ENCODE measurements around the gene ZC3H10.
"Not testable (repeated sequence)": the region's sequence is repeated elsewhere in the genome, so short reads cannot be mapped to it uniquely, and the experiment has no call there.

The ZC3H10 gene

GRCh38 chr12:56117778-56118687, at the start of gene ZC3H10:
Gene ZC3H10, plus strand, starts transcription at chr12:56118266. Its CDS starts 2,297 bp downstream, at chr12:56120563.
- DNase-seq (ENCODE audit: low spot score), result peak; percentile 97

- no peak for DNase-seq (ENCODE audit: low spot score)
Measured at GRCh38 chr12:56071648-56072047, 46.4 kb upstream of the ZC3H10 start.

GRCh38 chr12:56074396-56074795, 43.7 kb upstream of the ZC3H10 start:
- DNase-seq (ENCODE audit: low spot score), result no peak

GRCh38 chr12:56077966-56078365, 40.1 kb upstream of the ZC3H10 start:
- not testable (repeated sequence) for DNase-seq (ENCODE audit: low spot score)

GRCh38 chr12:56078427-56078826, 39.6 kb upstream of the ZC3H10 start:
- no peak for DNase-seq (ENCODE audit: low spot score)

- peak; percentile 46 for DNase-seq (ENCODE audit: low spot score)
Measured at GRCh38 chr12:56078931-56079722, 38.9 kb upstream of the ZC3H10 start.

- DNase-seq (ENCODE audit: low spot score), result peak; percentile 58
Measured at GRCh38 chr12:56079723-56080555, 38.1 kb upstream of the ZC3H10 start, which contains the start of gene ERBB3. Gene ERBB3, plus strand, starts transcription at chr12:56080165. Its CDS starts 136 bp downstream, at chr12:56080301.

GRCh38 chr12:56080556-56081138, 37.4 kb upstream of the ZC3H10 start:
- no peak for DNase-seq (ENCODE audit: low spot score)

- DNase-seq (ENCODE audit: low spot score), result no peak
Measured at GRCh38 chr12:56081393-56082347, 36.4 kb upstream of the ZC3H10 start.

- no peak for DNase-seq (ENCODE audit: low spot score)
Measured at GRCh38 chr12:56082382-56082781, 35.7 kb upstream of the ZC3H10 start.

- no peak for DNase-seq (ENCODE audit: low spot score)
Measured at GRCh38 chr12:56082967-56083366, 35.1 kb upstream of the ZC3H10 start.

GRCh38 chr12:56084958-56085543, 33.0 kb upstream of the ZC3H10 start:
- peak; percentile 12 for DNase-seq (ENCODE audit: low spot score)

GRCh38 chr12:56086096-56086495, 32.0 kb upstream of the ZC3H10 start:
- no peak for DNase-seq (ENCODE audit: low spot score)

GRCh38 chr12:56086608-56087007, 31.5 kb upstream of the ZC3H10 start:
- no peak for DNase-seq (ENCODE audit: low spot score)

- DNase-seq (ENCODE audit: low spot score), result no peak
Measured at GRCh38 chr12:56087220-56087619, 30.8 kb upstream of the ZC3H10 start.

GRCh38 chr12:56097738-56098137, 20.3 kb upstream of the ZC3H10 start:
- no peak for DNase-seq (ENCODE audit: low spot score)

GRCh38 chr12:56098592-56098991, 19.5 kb upstream of the ZC3H10 start:
- DNase-seq (ENCODE audit: low spot score), result no peak

GRCh38 chr12:56099787-56100186, 18.3 kb upstream of the ZC3H10 start:
- DNase-seq (ENCODE audit: low spot score), result no peak

GRCh38 chr12:56101045-56101444, 17.0 kb upstream of the ZC3H10 start:
- DNase-seq (ENCODE audit: low spot score), result no peak

GRCh38 chr12:56102683-56103065, 15.4 kb upstream of the ZC3H10 start:
- no peak for DNase-seq (ENCODE audit: low spot score)
